ENCODE measurements around the gene FAM13B. TPM values are rescaled to one million over a fixed set of nuclear protein-coding genes. Genes with fewer than 3 reads are reported as not detected.

FAM13B gene
- total RNA-seq, 1 experiment from 2014 or later = 13.6 TPM

DNA sequence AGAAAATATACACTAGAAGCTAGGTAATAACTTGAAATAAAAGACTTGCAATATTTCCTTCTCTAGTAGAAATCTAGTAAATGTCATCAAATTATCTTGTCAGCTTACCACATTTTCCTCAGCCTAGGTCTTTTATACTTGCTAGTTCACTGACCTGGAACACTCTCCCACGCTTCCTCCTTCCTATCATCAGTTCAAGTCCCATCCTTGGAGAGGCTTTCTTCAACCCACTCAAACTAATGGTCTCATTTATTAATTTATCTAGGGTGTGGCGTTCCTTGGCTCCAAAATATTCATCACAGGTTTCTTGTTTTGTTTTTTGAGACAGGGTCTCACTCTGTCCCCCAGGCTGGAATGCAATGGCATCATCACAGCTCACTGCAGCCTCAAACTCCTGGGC is 2.9 kb downstream of the FAM13B start (continued):
- TF ChIP-seq, protein P1, sequence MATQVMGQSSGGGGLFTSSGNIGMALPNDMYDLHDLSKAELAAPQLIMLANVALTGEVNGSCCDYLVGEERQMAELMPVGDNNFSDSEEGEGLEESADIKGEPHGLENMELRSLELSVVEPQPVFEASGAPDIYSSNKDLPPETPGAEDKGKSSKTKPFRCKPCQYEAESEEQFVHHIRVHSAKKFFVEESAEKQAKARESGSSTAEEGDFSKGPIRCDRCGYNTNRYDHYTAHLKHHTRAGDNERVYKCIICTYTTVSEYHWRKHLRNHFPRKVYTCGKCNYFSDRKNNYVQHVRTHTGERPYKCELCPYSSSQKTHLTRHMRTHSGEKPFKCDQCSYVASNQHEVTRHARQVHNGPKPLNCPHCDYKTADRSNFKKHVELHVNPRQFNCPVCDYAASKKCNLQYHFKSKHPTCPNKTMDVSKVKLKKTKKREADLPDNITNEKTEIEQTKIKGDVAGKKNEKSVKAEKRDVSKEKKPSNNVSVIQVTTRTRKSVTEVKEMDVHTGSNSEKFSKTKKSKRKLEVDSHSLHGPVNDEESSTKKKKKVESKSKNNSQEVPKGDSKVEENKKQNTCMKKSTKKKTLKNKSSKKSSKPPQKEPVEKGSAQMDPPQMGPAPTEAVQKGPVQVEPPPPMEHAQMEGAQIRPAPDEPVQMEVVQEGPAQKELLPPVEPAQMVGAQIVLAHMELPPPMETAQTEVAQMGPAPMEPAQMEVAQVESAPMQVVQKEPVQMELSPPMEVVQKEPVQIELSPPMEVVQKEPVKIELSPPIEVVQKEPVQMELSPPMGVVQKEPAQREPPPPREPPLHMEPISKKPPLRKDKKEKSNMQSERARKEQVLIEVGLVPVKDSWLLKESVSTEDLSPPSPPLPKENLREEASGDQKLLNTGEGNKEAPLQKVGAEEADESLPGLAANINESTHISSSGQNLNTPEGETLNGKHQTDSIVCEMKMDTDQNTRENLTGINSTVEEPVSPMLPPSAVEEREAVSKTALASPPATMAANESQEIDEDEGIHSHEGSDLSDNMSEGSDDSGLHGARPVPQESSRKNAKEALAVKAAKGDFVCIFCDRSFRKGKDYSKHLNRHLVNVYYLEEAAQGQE (IDR thresholded peaks at IDR 0.05; ENCODE audit: low read depth) = no peak
- no peak for TF ChIP-seq SRF (IDR thresholded peaks at IDR 0.05; ENCODE audit: low read depth)
- TF ChIP-seq ZFX (IDR thresholded peaks at IDR 0.05) = no peak
- TF ChIP-seq CEBPB (IDR thresholded peaks at IDR 0.05; ENCODE audit: low read depth) = no peak
- TF ChIP-seq EZH2 (IDR thresholded peaks at IDR 0.05) = no peak
- no peak for TF ChIP-seq ZNF274 (IDR thresholded peaks at IDR 0.05; ENCODE audit: low read depth, low read length)

DNA sequence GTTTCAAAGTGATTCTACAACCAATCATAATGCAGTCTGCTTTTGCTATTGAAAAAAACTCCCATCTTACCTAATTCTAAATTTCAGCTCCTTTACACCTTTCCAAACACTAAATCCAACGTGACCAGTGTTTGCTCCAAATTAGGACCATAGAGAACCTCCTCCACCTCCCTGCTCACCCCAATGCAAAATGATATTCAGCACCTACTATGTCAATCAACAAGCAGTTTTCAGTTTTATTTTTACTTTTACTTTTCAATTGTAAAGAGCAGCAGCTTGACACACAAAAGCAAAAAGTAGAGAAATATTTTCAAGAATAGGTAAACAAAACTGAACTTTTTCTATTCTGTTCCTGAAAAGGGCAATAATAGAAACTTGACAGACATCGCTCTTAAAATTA is 3.4 kb downstream of the FAM13B start:
- intact Hi-C loops (cut with micrococcal nuclease) = no loop called here
- Histone ChIP-seq H3K27ac (ENCODE audit: low read depth, low read length) (no peak overlapping the region), H4K20me1 (ENCODE audit: insufficient read depth) (peaks cover 6% of the 10 kb centered on the region), H3K9me3 (ENCODE audit: control insufficient read depth in 1 of 2, insufficient read depth in 1 of 2, low read depth in 1 of 2, low read length in 2 of 2) (no peaks in the 10 kb centered on the region), H3K4me3 (replicated peaks in 1 of 2; ENCODE audit: low read depth in 1 of 2, low read length in 2 of 2) (no peak overlapping the region), H3K9me2 (ENCODE audit: insufficient read depth) (no peaks in the 10 kb centered on the region), H2AFZ (ENCODE audit: low read depth, low read length, poor library complexity, severe bottlenecking) (no peak overlapping the region), H3K36me3 (ENCODE audit: control insufficient read depth in 1 of 2, insufficient read depth in 2 of 2, low read length in 2 of 2) (no peaks in the 10 kb centered on the region), H3K9ac (ENCODE audit: low read length) (no peak overlapping the region), H3K4me2 (ENCODE audit: low read length) (no peak overlapping the region), H3K79me2 (ENCODE audit: insufficient read depth, low read length) (peaks cover 81% of the 10 kb centered on the region), H3K4me1 (ENCODE audit: control insufficient read depth in 1 of 2, insufficient read depth in 2 of 2, low read length in 2 of 2) (peaks cover 11 to 34% of the 10 kb centered on the region in 2 experiments), H3K27me3 (ENCODE audit: insufficient read depth, low read length) (no peaks in the 10 kb centered on the region)
- RAD21 ChIA-PET (ENCODE audit: low non-redundant PET in 1 of 2, low total read pairs in 2 of 2, uncharacterized antibody in 2 of 2, unreplicated experiment in 2 of 2) = no interaction called here
- POLR2A ChIA-PET = no interaction called here
- no peak for DNase-seq (ENCODE audit: low read depth, low spot score)
- ATAC-seq = no peak
- no TSS peak for BruUV-seq (replicated peaks)
- CTCF ChIA-PET = no interaction called here
- no peak for TF ChIP-seq SRF (IDR thresholded peaks at IDR 0.05; ENCODE audit: low read depth)
